GM23338 (cell line): Measurements from ENCODE around the gene TDRD7. TPM values are rescaled to one million over a fixed set of nuclear protein-coding genes. Genes with fewer than 3 reads are reported as not detected.

Source experiments
- ATAC-seq: fragments of 200-7000 bp; cut with Tn5 transposase; 3 replicates; pipeline ENCODE4 v1.9.1; 2020
- DNase-seq: peaks from one replicate; pipeline ENCODE4 v3.0.0-alpha.2; 2015; ENCODE audit warnings: low spot score
- H2AFZ ChIP-seq: fragments of 200-600 bp; sonication (generic); 2 replicates; pipeline ENCODE4 v1.8.0; 2016; ENCODE audit warnings: antibody characterized with exemption, mild to moderate bottlenecking, moderate library complexity
- H3F3A ChIP-seq: fragments of 200-600 bp; sonication (generic); replicated peaks from 2 replicates; pipeline ENCODE4 v1.8.0; 2017; ENCODE audit warnings: antibody characterized with exemption, mixed run types, low read depth
- H3K27ac ChIP-seq: fragments of 200-600 bp; sonication (generic); 2 replicates; pipeline ENCODE4 v1.6.1; 2016; ENCODE audit warnings: low read depth
- H3K27me3 ChIP-seq: fragments of 200-600 bp; sonication (generic); 2 replicates; pipeline ENCODE4 v1.8.0; 2016; ENCODE audit warnings: mild to moderate bottlenecking, mixed run types, moderate library complexity; ENCODE audit not compliant: insufficient read depth
- H3K36me3 ChIP-seq: fragments of 200-600 bp; sonication (generic); 2 replicates; pipeline ENCODE4 v1.8.0; 2016; ENCODE audit warnings: mild to moderate bottlenecking; ENCODE audit not compliant: insufficient read depth
- H3K4me1 ChIP-seq: fragments of 200-600 bp; sonication (generic); 2 replicates; pipeline ENCODE4 v1.8.0; 2016; ENCODE audit warnings: mild to moderate bottlenecking, moderate library complexity; ENCODE audit not compliant: insufficient read depth
- H3K4me2 ChIP-seq: fragments of 200-600 bp; sonication (generic); 2 replicates; pipeline ENCODE4 v1.7.1; 2017; ENCODE audit warnings: mixed run types
- H3K4me3 ChIP-seq: fragments of 200-600 bp; sonication (generic); 2 replicates; pipeline ENCODE4 v1.6.1; 2016; ENCODE audit warnings: mixed run types
- H3K79me2 ChIP-seq: fragments of 200-600 bp; sonication (generic); replicated peaks from 2 replicates; pipeline ENCODE4 v1.8.0; 2017; ENCODE audit warnings: mild to moderate bottlenecking; ENCODE audit not compliant: insufficient read depth
- H3K9me2 ChIP-seq: fragments of 200-600 bp; sonication (generic); 2 replicates; pipeline ENCODE4 v1.8.0; 2017; ENCODE audit not compliant: insufficient read depth
- H4K20me1 ChIP-seq: fragments of 200-600 bp; sonication (generic); replicated peaks from 2 replicates; pipeline ENCODE4 v1.8.0; 2017; ENCODE audit warnings: mild to moderate bottlenecking; ENCODE audit not compliant: insufficient read depth
- H3K27ac Mint-ChIP-seq: 2 replicates; pipeline ENCODE4 v1.8.0; 2020; ENCODE audit warnings: inconsistent platforms, mild to moderate bottlenecking, moderate library complexity, mixed read lengths
- H3K27me3 Mint-ChIP-seq: 3 replicates; pipeline ENCODE4 v1.8.0; 2022; ENCODE audit warnings: low read depth, mild to moderate bottlenecking, moderate library complexity, mixed read lengths, inconsistent platforms; ENCODE audit not compliant: insufficient read depth, poor library complexity
- H3K36me3 Mint-ChIP-seq: 3 replicates; pipeline ENCODE4 v1.8.0; 2021; ENCODE audit warnings: low read depth, mild to moderate bottlenecking, inconsistent platforms, moderate library complexity, mixed read lengths
- H3K4me1 Mint-ChIP-seq: 3 replicates; pipeline ENCODE4 v1.8.0; 2020; ENCODE audit warnings: mild to moderate bottlenecking, inconsistent platforms, mixed read lengths
- H3K4me3 Mint-ChIP-seq: 3 replicates; pipeline ENCODE4 v1.8.0; 2021; ENCODE audit warnings: moderate library complexity, mild to moderate bottlenecking, inconsistent platforms, mixed read lengths
- H3K9me3 Mint-ChIP-seq: 3 replicates; pipeline ENCODE4 v1.8.0; 2020; ENCODE audit warnings: moderate library complexity, mild to moderate bottlenecking, inconsistent platforms, mixed read lengths
- CREB1 ChIP-seq: fragments of 250-450 bp; sonication (Bioruptor Pico); IDR thresholded peaks from 2 replicates; pipeline ENCODE4 v1.5.0; 2020; ENCODE audit warnings: low read depth, mild to moderate bottlenecking, moderate library complexity
- CTCF ChIP-seq, 2 experiments: fragments of 200-600 bp in 1 of 2; sonication (generic) in 1 of 2; conservative IDR thresholded peaks; 2 replicates each; pipeline versions ENCODE4 v1.5.1 to v1.6.1; 2016 to 2017; ENCODE audit warnings: antibody characterized with exemption in 2 of 2, low read depth in 2 of 2, mild to moderate bottlenecking in 2 of 2, moderate library complexity in 1 of 2
- ETS1 ChIP-seq: IDR thresholded peaks from 2 replicates; pipeline ENCODE4 v1.6.1; 2016; ENCODE audit warnings: antibody characterized with exemption
- EZH2 ChIP-seq: fragments of 200-600 bp; sonication (generic); IDR thresholded peaks from one replicate; pipeline ENCODE4 v1.8.0; 2017; ENCODE audit warnings: antibody characterized with exemption, mild to moderate bottlenecking, low read depth; ENCODE audit not compliant: unreplicated experiment
- EZH2phosphoT487 ChIP-seq: fragments of 200-600 bp; sonication (generic); IDR thresholded peaks from one replicate; pipeline ENCODE4 v1.8.1; 2018; ENCODE audit warnings: antibody characterized with exemption; ENCODE audit not compliant: unreplicated experiment
- JUNB ChIP-seq: IDR thresholded peaks from one replicate; pipeline ENCODE4 v1.6.1; 2016; ENCODE audit warnings: antibody characterized with exemption; ENCODE audit not compliant: unreplicated experiment
- NANOG ChIP-seq: IDR thresholded peaks from 2 replicates; pipeline ENCODE4 v1.6.1; 2016; ENCODE audit warnings: antibody characterized with exemption, borderline replicate concordance
- POLR2AphosphoS5 ChIP-seq: IDR thresholded peaks from 2 replicates; pipeline ENCODE4 v1.6.1; 2016; ENCODE audit warnings: antibody characterized with exemption, low read depth
- STAT1 ChIP-seq: IDR thresholded peaks from one replicate; pipeline ENCODE4 v1.6.1; 2016; ENCODE audit warnings: antibody characterized with exemption; ENCODE audit not compliant: unreplicated experiment
- ZNF114 ChIP-seq: fragments of 250-450 bp; sonication (Bioruptor Pico); IDR thresholded peaks from 2 replicates; pipeline ENCODE4 v1.5.0; 2020; ENCODE audit warnings: mild to moderate bottlenecking, moderate library complexity
- ZNF331 ChIP-seq: fragments of 250-450 bp; sonication (Bioruptor Pico); IDR thresholded peaks from 2 replicates; pipeline ENCODE4 v1.5.0; 2020; ENCODE audit warnings: low read depth, mild to moderate bottlenecking, moderate library complexity
- polyA plus RNA-seq: library from polyadenylated mRNA; unstranded; fragments of >200 nt; fragmentation: Nextera tagmentation; extraction: Ambion mirVana; gene quantifications from 2 replicates; pipeline ENCODE4 v1.2.1, GENCODE V29; 2016
- total RNA-seq: library from RNA; depleted of rRNA; stranded (reverse); fragments of >200 nt; shearing (Covaris generic); gene quantifications from 2 replicates; pipeline ENCODE4 v1.2.3, GENCODE V29; 2014
- TF ChIP-seq, protein P1 (sequence below): fragments of 250-450 bp; sonication (Bioruptor Pico); IDR thresholded peaks from 2 replicates; pipeline ENCODE4 v1.5.0; 2020; ENCODE audit warnings: mild to moderate bottlenecking, moderate library complexity

The TDRD7 gene
- total and polyA plus RNA-seq, 2 experiments from 2014 or later = 1.7 to 3.1 TPM

DNA sequence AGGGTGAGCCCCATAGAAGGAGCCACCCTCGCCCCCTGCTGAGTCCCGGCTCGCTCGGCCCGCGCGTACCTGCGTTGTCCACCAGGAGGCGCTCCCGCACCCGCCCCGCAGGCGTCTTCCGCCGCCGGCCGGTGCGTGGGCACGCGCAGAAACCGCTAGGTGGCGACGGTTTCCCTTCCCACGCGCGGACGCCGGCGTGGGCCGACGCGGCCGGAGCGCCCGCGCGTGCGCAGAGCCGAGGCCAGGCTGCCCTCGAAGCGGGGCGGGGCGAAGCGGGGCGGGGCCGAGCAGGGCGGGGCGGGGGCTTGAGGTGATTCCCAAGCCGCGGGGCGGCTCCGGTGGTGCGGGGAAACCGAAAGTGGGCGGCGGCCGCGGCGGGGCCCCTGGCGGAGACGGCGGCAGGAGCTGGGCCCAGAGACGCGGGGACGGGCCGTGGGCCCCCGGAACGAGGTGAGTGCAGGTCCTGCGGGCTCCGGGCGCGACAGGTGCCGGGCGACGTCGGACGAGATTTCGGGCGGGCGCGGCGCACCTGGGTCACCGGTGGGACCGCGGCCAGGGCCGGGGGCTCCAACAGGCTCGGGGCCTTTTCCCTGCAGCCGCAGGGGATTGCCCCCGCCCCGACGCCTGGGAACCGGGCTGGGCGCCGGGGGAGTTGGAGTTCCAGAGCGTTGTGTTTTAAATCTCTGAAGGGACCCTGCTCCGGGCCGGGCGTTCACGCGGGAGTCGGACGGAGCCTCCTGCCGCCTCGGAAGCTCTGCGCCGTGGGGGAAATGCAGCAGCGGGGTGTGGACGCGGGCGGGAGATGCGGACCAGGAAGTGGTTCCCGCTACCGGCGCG is at the start of gene TDRD7 (continued):
- TF ChIP-seq, protein P1, sequence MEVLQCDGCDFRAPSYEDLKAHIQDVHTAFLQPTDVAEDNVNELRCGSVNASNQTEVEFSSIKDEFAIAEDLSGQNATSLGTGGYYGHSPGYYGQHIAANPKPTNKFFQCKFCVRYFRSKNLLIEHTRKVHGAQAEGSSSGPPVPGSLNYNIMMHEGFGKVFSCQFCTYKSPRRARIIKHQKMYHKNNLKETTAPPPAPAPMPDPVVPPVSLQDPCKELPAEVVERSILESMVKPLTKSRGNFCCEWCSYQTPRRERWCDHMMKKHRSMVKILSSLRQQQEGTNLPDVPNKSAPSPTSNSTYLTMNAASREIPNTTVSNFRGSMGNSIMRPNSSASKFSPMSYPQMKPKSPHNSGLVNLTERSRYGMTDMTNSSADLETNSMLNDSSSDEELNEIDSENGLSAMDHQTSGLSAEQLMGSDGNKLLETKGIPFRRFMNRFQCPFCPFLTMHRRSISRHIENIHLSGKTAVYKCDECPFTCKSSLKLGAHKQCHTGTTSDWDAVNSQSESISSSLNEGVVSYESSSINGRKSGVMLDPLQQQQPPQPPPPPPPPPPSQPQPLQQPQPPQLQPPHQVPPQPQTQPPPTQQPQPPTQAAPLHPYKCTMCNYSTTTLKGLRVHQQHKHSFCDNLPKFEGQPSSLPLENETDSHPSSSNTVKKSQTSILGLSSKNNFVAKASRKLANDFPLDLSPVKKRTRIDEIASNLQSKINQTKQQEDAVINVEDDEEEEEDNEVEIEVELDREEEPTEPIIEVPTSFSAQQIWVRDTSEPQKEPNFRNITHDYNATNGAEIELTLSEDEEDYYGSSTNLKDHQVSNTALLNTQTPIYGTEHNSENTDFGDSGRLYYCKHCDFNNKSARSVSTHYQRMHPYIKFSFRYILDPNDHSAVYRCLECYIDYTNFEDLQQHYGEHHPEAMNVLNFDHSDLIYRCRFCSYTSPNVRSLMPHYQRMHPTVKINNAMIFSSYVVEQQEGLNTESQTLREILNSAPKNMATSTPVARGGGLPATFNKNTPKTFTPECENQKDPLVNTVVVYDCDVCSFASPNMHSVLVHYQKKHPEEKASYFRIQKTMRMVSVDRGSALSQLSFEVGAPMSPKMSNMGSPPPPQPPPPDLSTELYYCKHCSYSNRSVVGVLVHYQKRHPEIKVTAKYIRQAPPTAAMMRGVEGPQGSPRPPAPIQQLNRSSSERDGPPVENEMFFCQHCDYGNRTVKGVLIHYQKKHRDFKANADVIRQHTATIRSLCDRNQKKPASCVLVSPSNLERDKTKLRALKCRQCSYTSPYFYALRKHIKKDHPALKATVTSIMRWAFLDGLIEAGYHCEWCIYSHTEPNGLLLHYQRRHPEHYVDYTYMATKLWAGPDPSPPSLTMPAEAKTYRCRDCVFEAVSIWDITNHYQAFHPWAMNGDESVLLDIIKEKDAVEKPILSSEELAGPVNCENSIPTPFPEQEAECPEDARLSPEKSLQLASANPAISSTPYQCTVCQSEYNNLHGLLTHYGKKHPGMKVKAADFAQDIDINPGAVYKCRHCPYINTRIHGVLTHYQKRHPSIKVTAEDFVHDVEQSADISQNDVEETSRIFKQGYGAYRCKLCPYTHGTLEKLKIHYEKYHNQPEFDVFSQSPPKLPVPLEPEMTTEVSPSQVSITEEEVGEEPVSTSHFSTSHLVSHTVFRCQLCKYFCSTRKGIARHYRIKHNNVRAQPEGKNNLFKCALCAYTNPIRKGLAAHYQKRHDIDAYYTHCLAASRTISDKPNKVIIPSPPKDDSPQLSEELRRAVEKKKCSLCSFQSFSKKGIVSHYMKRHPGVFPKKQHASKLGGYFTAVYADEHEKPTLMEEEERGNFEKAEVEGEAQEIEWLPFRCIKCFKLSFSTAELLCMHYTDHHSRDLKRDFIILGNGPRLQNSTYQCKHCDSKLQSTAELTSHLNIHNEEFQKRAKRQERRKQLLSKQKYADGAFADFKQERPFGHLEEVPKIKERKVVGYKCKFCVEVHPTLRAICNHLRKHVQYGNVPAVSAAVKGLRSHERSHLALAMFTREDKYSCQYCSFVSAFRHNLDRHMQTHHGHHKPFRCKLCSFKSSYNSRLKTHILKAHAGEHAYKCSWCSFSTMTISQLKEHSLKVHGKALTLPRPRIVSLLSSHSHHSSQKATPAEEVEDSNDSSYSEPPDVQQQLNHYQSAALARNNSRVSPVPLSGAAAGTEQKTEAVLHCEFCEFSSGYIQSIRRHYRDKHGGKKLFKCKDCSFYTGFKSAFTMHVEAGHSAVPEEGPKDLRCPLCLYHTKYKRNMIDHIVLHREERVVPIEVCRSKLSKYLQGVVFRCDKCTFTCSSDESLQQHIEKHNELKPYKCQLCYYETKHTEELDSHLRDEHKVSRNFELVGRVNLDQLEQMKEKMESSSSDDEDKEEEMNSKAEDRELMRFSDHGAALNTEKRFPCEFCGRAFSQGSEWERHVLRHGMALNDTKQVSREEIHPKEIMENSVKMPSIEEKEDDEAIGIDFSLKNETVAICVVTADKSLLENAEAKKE (CRISPR knock-in tag) = no peak
- TF ChIP-seq STAT1 = no peak
- TF ChIP-seq POLR2AphosphoS5 = no peak

DNA sequence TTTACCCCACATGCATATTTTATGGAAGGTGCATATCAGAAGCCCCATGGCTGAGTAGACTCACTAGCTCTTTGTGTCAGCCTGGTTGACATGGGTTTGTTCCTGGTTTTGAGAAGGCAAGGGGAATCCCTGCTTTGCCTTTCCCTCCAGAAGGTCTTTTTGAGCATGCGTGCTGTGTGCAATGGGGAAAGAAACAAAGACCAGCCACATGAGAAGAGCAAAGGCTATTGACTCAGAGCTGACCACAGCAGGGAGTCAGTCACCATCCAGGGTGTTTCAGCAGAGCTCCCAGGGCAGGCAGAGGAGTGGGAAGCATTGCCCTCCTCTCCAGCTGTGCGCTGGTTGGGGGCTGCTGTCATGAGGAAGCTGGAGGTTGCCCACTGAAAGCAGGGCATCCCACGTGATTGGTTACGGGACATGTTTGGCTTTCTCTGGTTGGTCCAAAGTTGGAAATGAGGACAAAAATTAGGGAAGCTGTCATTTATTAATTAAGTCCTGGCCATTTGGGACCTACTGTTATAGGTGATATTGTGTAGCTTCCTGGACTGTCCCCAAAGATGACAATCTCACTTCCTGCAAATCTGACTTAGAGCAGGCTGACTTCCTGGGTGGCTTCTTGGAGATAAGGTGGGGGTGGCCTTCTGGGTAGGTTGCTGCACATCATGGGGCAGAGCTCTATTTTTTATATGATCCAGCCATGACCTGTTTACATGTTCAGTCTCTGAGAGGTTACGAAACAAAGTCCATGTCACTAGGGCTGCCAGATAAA is 48.9 kb upstream of the TDRD7 start:
- no peak overlapping the region for H3K4me3 ChIP-seq
- H3K4me2 ChIP-seq = no peak overlapping the region
- H3K36me3 ChIP-seq = no peaks in the 10 kb centered on the region
- H3F3A ChIP-seq = no peaks in the 10 kb centered on the region
- H3K9me2 ChIP-seq = peaks cover 13% of the 10 kb centered on the region
- H3K27me3 ChIP-seq = no peaks in the 10 kb centered on the region
- Mint-ChIP-seq H3K4me1 (peaks cover 17% of the 10 kb centered on the region), H3K4me3 (no peak overlapping the region), H3K9me3 (no peaks in the 10 kb centered on the region), H3K27me3 (peaks cover 4% of the 10 kb centered on the region), H3K36me3 (peaks cover 28% of the 10 kb centered on the region), H3K27ac (no peak overlapping the region)
- DNase-seq = no peak
- no peaks in the 10 kb centered on the region for H3K79me2 ChIP-seq
- H2AFZ ChIP-seq = no peak overlapping the region
- no peak overlapping the region for H3K27ac ChIP-seq
- H3K4me1 ChIP-seq = no peaks in the 10 kb centered on the region
- H4K20me1 ChIP-seq = no peaks in the 10 kb centered on the region
- peak; percentile 21; the same call in 2 of the 3 replicates for ATAC-seq
- TF ChIP-seq POLR2AphosphoS5 (no peak), ZNF114 (CRISPR knock-in tag) (no peak), NANOG (no peak), STAT1 (no peak), EZH2phosphoT487 (no peak), ZNF331 (CRISPR knock-in tag) (no peak), CREB1 (CRISPR knock-in tag) (no peak), EZH2 (no peak), CTCF (conservative IDR thresholded peaks at IDR 0.05; ENCODE audit: low read depth in 2 of 2) (no peak), ETS1 (no peak), JUNB (no peak)
